GM12875 (cell line): Measurements from ENCODE around the gene DDX21.
"Not testable (repeated sequence)": the region's sequence is repeated elsewhere in the genome, so short reads cannot be mapped to it uniquely, and the experiment has no call there.

Source experiments
- H3K4me3 ChIP-seq: one replicate; pipeline ENCODE4 v1.5.1; 2011; ENCODE audit warnings: low read depth, low read length, control low read depth
- CTCF ChIP-seq: IDR thresholded peaks from 2 replicates; pipeline ENCODE4 v1.5.1; 2011; ENCODE audit warnings: low read depth, mild to moderate bottlenecking, control low read depth, inconsistent platforms, low read length, moderate library complexity, borderline replicate concordance; ENCODE audit not compliant: insufficient read depth

Gene DDX21

DNA sequence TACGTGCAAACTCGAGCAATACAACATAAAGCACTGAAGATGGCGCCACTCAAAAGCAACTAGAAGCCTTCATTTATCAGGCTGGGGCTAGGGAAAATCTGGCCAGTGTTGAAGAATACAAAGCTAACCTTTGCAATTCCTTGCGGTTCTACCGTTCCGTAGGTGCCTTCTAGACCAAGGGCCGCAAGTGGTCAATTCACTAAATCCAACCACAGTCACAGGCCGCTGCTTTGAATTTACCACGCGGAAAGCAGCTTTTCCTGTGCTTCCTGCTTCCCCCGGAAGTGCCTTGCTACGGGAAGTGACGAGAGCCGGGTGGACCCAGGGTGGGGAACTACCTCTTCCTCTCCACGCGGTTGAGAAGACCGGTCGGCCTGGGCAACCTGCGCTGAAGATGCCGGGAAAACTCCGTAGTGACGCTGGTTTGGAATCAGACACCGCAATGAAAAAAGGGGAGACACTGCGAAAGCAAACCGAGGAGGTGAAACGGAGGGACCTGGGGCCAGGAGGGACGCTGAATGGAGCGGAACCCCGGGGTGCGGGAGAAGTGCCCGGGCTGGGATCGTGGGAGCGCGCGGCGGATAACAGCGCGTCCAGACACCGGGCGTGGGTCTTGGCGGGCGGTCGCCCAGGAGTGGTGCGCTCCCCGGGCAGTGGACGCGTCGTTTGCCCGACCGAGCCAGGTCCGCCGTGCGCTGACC lies at the start of gene DDX21:
TSS of gene DDX21 (plus strand) at position 339 of the 701 bp plus-strand sequence. CDS start at position 395, 56 bp downstream.
- H3K4me3 ChIP-seq = peak within 1 kb of the TSS; percentile 91
- TF ChIP-seq CTCF = peak; percentile 61

- no peak for TF ChIP-seq CTCF
- H3K4me3 ChIP-seq = no peak overlapping the region
Observed at GRCh38 chr10:68924593-68924992, 31.4 kb upstream of the DDX21 start.

- H3K4me3 ChIP-seq = no peak overlapping the region
- no peak for TF ChIP-seq CTCF
Observed at GRCh38 chr10:68925489-68925888, 30.5 kb upstream of the DDX21 start.

- H3K4me3 ChIP-seq = not testable (repeated sequence)
Observed at GRCh38 chr10:68929157-68929556, 26.8 kb upstream of the DDX21 start.

GRCh38 chr10:68929888-68930287 lies 26.1 kb upstream of the DDX21 start:
- not testable (repeated sequence) for H3K4me3 ChIP-seq

GRCh38 chr10:68932860-68933259 lies 23.1 kb upstream of the DDX21 start:
- not testable (repeated sequence) for H3K4me3 ChIP-seq

- TF ChIP-seq CTCF = no peak
- no peak overlapping the region for H3K4me3 ChIP-seq
Observed at GRCh38 chr10:68934994-68935393, 21.0 kb upstream of the DDX21 start.

- H3K4me3 ChIP-seq = no peak overlapping the region
- no peak for TF ChIP-seq CTCF
Observed at GRCh38 chr10:68938117-68938516, 17.9 kb upstream of the DDX21 start.

DNA sequence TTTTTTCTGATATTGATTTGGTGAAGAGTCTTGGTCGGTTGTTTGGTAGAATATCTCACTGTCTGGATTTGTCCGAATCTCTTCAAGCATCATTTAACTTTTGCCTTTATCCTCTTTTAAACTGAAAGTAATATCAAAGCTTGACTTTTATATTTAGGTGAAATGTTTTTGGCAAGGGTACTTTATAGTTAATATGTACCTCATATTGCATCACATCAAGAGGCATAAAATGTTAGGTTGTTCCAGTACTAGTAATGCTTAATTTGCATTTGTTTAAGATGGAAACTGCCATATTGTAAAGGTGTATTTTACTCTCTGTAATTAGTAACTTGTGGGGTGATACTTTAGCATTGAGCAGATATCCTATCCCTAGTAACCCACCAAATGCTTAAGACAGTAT lies 17.1 kb upstream of the DDX21 start:
- TF ChIP-seq CTCF = no peak

DNA sequence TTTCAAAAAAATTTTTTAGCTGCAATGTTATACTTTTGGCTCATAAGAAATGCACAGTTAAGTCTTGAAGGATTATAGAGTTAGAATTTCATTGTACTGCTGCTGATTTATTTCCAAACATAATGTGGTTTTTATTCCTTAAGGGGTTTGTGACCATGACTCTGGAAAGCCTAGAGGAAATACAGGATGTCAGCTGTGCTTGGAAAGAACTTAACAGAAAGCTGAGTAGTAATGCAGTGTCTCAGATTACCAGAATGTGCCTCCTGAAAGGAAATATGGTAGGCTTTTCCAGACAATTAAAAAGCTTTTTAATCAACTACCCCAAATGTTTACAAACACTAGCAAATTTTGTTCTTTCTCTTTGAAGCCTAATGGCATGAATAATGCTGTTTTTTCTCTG lies 15.1 kb upstream of the DDX21 start:
- not testable (repeated sequence) for H3K4me3 ChIP-seq

More for the DNA sequence above, 17.1 kb upstream of the DDX21 start:
- H3K4me3 ChIP-seq = no peak overlapping the region
